COLO668 (cell line): ENCODE measurements around the gene OR6S1.
A peak's percentile ranks its signal among the peaks of the same experiment; 100 is the strongest.

Experiments
- DNase-seq: peaks from one replicate; lab custom pipeline; 2025; ENCODE audit not compliant: unreplicated experiment; lab: John Stamatoyannopoulos, UW

OR6S1 gene

DNA sequence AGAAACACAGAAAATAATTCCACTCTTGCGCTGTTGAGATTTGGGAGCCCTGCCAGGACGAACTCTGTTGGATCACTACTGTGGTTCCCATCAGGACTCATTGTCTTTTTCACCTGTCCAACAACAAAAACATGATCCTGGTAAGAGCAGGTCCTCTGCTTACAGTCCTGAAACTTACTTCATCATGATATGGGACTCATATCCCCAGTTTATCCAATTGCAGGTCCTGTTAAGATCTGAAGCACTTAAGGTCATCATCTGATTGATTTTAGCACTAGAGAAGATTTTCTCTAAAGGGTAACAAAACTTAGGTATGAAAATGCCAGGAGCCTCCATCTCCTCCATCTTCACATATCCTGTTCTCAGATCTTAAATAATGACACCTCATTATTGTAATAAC is at the start of gene OR6S1:
Gene OR6S1, minus strand, starts transcription at position 101 of the 400 bp plus-strand sequence. Its CDS starts 0 bp downstream, at position 101.
- DNase-seq: no peak

DNA sequence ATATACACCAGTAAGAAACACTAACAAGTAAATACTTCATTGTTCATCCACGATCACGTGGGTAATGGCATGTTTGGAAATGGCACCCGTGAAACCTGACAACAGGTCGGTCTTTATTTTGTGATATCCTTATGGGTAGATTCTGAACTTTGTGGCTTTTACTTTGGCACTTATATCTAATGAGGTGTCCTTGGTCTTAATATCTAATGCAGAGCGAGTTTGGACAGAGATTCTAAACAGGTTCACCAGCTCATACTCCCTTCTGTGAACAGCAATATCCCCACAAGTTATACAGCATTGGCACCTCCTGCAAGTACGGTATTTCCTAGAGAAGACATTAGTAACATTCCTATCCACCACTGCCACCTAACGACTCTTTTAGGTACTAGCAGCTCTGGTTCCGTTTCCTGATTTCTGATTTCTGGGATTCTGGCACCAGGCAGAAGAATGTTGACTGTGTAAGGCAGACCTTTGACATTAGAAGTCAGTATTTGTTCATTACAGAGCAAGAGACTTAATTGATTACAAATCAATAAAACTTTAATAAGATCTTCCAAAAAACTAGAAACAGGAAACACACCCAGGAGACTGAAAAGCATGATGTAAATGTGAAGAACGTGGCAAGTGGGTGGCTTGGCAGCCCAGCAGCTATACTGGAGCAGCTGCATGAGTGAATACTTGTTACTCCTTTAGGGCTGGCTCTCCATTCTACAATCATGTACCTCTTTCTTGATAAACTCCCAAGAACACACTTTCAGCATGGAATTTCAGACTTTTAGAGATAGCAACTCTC is 49.6 kb upstream of the OR6S1 start:
- DNase-seq: peak; percentile 16

DNA sequence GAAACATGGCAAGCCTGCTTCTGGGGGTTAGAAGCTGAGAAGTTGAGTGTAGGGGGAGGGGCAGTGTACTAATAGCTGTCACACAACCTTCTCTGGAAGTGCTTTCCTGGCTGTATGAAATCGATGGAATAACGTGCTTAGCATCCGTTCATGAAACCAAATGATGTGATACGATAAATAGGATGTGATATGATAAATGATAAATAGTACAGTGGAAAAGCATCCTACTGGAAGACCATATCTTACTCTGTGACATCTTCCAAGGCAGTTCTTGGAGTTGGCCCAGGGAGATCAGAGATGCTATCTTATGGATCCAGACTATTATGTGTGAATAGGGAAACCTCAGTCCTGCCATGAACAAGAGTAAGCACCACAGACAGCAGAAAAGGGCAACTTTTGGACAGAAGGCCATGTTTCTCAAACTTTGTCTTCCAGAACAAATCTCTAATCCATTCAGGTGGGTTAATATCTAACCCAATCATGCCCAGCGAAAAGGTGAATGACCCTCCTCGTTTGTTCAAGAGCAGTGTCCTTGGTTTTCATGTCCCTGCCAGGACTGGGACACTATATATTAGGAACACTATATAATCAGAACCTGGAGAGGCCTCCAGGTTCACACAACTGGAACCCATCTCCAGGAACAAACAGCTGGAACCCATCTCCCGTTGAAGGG is 46.8 kb upstream of the OR6S1 start, which contains the start of gene ANG:
Gene ANG, plus strand, starts transcription at position 598 of the 673 bp plus-strand sequence. CDS start 4,801 bp downstream, outside the sequence.
- no peak for DNase-seq

- no peak for DNase-seq
Observed at GRCh38 chr14:20687362-20688166, 46.1 kb upstream of the OR6S1 start.

DNA sequence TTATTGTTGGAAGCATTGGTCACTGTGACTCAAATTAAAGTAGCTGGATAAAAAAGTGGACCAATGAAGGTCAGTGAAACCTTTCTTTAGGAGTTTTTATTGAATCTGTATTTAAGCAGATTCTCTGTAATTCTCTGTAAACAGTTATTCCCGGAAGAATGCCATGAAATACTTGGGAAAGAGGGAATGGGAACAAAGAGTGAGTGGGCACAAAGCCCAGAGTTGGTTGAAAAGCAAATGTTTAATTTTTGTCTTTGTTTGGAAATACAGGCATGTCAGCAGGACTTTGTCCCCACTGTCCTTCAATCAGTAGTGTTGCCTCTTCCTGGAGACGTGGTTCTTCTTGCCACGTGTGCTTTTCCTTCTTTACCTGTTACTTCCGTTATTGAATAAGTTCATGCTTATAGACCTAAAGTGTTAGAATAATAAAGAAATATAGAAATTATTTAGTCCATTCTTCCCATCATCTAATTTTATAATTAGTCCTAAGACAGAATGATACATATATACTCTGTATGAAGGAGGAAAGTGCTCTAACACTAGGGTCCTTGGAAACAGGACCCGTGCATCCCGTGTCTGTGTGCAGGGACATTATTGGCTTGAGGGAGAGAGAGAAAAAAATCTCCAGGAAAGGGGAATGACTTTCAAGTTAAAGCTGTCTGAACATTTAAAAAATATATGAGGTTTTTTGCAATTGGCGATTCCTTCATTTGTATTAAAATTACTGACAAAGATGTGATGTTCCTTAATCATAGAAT is 45.1 kb upstream of the OR6S1 start:
- no peak for DNase-seq

DNA sequence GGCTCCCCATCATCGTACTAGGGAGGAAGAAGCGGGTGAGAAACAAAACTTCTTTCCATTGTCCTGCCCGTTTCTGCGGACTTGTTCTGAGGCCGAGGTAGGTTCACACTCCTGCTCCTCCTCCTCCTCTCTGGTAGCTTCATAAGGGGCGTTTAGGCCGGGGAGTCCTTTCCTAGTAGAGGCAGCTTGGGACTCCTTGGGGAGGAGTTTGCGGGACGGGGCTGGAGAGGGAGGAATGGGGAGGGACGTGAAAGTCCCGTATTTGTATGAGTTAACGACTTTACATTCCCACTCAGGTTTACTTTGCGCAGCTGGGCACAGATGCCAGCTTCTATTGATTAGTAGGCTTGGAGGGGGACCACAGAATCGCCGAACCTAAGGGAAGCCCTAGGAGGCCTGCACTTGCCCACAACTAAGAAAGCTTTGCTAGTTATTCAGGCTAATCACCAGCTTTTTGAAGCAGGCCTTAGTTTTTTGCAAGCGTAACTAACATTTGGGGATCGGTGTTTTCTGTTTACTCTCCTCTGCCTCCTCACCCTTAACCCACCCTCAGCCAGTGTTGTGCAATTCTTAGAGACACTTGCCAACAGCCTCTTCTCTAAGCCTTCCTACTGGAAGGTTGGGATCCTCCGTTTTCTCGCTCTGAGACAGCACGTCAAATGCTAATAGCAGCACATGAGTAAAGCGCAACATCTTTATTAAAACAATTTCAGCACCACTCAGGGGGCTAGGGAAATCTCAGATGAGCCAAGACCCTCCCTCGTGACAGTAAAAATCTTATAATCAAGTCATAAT is 43.4 kb upstream of the OR6S1 start:
- DNase-seq: no peak

DNA sequence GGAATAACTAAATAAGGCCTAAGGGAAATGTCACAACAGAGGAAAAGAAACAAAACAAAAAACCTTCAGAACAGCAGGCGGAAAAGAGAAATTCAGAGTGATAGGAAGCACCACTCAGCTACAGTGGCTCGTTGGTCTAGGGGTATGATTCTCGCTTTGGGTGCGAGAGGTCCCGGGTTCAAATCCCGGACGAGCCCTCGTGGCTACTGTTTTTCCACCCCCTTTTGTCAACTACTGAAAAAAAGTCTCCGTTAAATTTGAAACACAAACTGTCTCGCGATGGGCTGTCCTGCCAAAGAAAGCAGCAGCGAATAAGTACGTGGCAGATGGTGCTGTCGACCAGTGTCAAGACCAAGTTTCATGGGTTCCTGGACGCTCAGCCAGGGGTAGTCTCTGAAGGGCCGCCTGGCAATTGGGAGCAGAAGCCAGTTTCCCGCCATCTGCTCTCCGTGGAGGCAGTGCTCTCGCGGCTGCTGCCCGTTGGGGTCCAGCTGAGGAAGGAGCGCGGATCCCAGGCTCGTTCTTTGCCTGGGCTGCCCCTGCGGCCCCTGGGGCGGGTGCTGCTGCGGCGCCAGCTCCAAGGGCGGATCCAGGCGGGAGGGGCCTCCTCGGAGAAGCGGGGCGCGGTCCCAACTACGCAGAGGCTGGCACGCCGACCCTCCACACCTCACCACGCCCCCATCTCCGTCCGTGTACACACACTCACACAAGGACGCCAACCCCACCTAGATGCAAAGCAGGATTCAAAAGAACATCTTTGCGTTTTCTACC is 42.6 kb upstream of the OR6S1 start, which contains the start of gene RNASE4:
Gene RNASE4, plus strand, starts transcription at position 670 of the 771 bp plus-strand sequence. CDS start 14,812 bp downstream, outside the sequence.
- peak; percentile 54 for DNase-seq

DNA sequence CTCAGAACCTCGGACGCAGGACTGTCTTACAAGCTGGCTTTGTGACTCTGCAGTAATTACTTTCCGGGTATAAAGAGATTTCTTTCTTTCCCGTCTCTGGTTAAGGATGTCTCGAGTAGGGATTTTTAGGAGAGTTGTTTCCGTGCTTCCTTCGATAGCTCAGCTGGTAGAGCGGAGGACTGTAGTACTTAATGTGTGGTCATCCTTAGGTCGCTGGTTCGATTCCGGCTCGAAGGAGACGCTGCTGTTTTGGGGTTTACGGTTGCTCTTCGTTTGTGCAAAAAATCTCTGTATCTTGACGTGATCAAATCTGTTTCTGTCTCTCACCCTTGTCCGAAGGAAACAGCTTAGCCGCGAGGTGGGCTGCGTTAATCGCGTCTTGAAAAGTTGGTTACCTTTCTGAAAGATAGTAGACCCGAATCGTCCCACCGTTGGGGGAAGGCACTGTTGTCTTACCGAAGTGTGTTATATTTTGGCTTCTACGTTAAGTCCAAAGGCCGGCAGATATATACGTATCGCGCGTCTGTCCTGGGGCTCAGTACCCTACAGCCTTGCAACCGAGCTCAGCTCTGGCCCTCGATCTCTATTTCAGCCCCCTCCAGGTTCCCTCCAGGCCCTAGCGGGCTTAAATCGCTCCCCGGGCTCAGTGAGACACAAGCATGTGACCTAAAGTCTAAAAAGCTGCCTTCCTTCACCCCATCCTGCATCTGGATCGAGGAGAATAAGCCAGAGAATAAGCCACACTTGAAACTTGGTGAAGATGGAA is 41.8 kb upstream of the OR6S1 start:
- DNase-seq: peak; percentile 67

DNA sequence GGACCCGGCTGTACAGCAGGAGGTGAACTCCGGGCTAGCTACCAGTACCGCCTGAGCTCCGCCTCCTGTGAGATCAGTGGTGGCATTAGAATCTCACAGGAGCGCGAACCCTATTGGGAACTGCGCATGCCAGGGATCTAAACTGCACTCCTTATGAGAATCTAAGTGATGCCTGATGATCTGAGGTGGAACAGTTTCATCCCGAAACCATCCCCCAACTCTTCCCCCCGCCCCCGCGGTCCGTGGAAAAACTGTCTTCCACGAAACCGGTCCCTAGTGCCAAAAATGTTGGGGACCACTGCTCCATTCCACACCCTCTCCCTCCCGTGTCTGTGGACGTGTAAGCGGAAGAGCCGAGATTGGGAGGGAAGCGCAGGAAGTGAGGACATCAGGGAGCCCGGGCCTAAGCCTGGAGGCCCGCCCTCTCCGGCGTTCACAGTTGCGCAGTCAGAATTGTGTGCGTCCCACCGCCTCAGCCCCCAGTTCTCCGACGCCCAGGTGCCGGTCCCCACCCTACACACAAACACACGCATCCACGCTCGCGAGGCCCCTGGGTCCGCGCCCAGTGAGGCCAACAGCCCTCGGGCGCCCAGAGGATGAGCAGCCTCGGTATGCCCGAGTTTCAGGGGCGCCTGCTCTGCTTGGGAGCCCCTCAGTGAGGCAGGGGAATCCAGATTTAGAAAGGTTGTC is 41.1 kb upstream of the OR6S1 start:
- peak; percentile 83 for DNase-seq

GRCh38 chr14:20682127-20682434 is 40.6 kb upstream of the OR6S1 start:
- no peak for DNase-seq

GRCh38 chr14:20681348-20682126 is 40.0 kb upstream of the OR6S1 start:
- DNase-seq: peak; percentile 78

DNA sequence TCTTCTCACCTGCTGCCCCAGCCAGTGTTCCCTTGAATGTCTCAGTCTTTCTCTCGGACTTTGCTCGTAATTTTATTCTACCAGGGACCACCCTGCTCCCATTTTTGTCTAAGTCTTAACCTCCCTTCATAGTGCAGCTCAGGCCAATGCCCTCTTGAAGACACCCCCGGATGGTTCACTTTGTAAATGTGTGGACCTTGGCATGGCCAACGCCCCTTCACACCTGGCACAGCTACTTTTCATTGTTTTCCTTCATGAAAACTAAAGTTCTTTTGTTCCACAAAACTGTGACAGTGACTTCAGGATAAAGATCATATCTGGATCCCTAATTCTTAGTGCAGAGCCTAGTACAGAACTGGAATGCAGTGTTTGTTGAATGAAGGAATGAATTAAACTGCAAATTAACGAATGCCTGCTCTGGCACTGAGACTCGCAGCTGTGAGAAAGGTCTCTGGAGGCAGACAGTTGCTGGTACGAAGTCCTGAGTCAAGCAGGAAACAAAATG is 39.4 kb upstream of the OR6S1 start:
- no peak for DNase-seq

DNA sequence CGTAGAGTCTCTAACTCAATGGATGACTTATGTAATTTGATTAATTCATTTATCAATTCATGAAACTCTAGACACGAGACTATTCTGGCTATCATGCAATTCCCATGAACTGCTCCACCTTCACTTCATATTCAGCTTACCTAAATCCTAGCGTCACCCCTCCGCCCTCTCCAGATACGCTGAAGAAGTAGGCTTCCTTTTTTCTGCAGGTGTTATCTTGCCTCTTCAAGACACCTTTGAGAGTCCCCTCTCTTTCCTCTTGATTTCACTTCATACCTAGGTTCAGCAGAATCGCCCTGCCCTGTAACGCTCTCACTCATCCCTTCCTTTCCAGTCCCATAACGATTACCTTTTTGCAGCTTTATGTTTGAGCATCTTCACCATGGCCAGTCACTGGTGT is 38.9 kb upstream of the OR6S1 start:
- no peak for DNase-seq

DNA sequence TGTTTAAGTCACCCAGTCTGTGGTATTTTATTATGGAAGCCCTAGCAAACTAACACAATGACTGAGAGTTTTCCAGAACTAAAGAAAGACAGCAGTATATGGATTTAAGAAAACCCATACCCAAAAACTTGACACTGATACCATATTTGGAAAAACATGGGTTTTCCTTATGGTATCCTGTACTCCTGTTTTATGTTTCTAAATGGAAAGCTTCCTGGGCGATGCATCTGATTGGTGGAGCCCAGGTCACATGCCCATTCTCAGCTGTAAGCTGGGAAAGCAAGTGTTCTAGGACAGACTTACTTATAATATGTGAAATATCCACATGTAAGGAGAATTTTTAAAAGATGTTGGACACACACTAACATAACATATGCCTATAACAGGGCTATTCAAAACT is 38.4 kb upstream of the OR6S1 start:
- DNase-seq: no peak

GRCh38 chr14:20676072-20676471 is 34.6 kb upstream of the OR6S1 start:
- no peak for DNase-seq

GRCh38 chr14:20675669-20676068 is 34.2 kb upstream of the OR6S1 start:
- DNase-seq: no peak
